ENCODE results near the gene BIRC5.
"Not testable (repeated sequence)": the region's sequence is repeated elsewhere in the genome, so short reads cannot be mapped to it uniquely, and the experiment has no call there.

The BIRC5 gene

GRCh38 chr17:78214016-78214705 lies at the start of gene BIRC5:
Gene BIRC5 (plus strand): TSS chr17:78214253. CDS start chr17:78214317, 64 bp downstream.
- peak; percentile 94 to 97 for DNase-seq

- no peak for DNase-seq
Measured at GRCh38 chr17:78164748-78165607, 49.1 kb upstream of the BIRC5 start.

GRCh38 chr17:78166416-78166815 lies 47.6 kb upstream of the BIRC5 start:
- no peak for DNase-seq

- DNase-seq, result peak; percentile 89 to 92
Measured at GRCh38 chr17:78168242-78168902, 45.7 kb upstream of the BIRC5 start, which contains the start of gene SYNGR2. Gene SYNGR2 (plus strand): TSS chr17:78168581. CDS start chr17:78168617, 36 bp downstream.

- DNase-seq, result peak; percentile 61 to 74
Measured at GRCh38 chr17:78168903-78169793, 44.9 kb upstream of the BIRC5 start.

- DNase-seq, result no peak
Measured at GRCh38 chr17:78170692-78171590, 43.1 kb upstream of the BIRC5 start.

- DNase-seq, result not testable (repeated sequence)
Measured at GRCh38 chr17:78171591-78172248, 42.3 kb upstream of the BIRC5 start.

- no peak for DNase-seq
Measured at GRCh38 chr17:78172249-78173051, 41.6 kb upstream of the BIRC5 start.

GRCh38 chr17:78173097-78173715 lies 40.8 kb upstream of the BIRC5 start:
- no peak for DNase-seq

GRCh38 chr17:78174346-78174869 lies 39.6 kb upstream of the BIRC5 start:
- no peak for DNase-seq

- no peak for DNase-seq
Measured at GRCh38 chr17:78174870-78175642, 39.0 kb upstream of the BIRC5 start.

- no peak for DNase-seq
Measured at GRCh38 chr17:78175643-78175981, 38.4 kb upstream of the BIRC5 start.

GRCh38 chr17:78176548-78177025 lies 37.5 kb upstream of the BIRC5 start:
- peak; percentile 82 for DNase-seq

- no peak for DNase-seq
Measured at GRCh38 chr17:78179372-78179771, 34.7 kb upstream of the BIRC5 start.

GRCh38 chr17:78180083-78180482 lies 34.0 kb upstream of the BIRC5 start:
- DNase-seq, result no peak

- DNase-seq, result no peak
Measured at GRCh38 chr17:78180508-78180907, 33.5 kb upstream of the BIRC5 start.

- DNase-seq, result no peak
Measured at GRCh38 chr17:78182504-78182903, 31.5 kb upstream of the BIRC5 start.

- DNase-seq, result no peak
Measured at GRCh38 chr17:78183916-78184315, 30.1 kb upstream of the BIRC5 start.
